Nephron (organoid): ENCODE data around the gene MLKL.

ENCODE experiments used
- H3K27ac Mint-ChIP-seq, 3 experiments: 2 replicates each; pipeline ENCODE4 v1.8.0; 2020; ENCODE audit warnings: mixed read lengths in 3 of 3, mild to moderate bottlenecking in 2 of 3, moderate library complexity in 1 of 3
- H3K27me3 Mint-ChIP-seq: 2 replicates; pipeline ENCODE4 v1.8.0; 2021; ENCODE audit warnings: low read depth, mild to moderate bottlenecking, moderate library complexity, mixed read lengths
- H3K36me3 Mint-ChIP-seq: 2 replicates; pipeline ENCODE4 v1.8.0; 2020; ENCODE audit warnings: low read depth, mixed read lengths
- H3K4me1 Mint-ChIP-seq: 2 replicates; pipeline ENCODE4 v1.8.0; 2020; ENCODE audit warnings: mixed read lengths
- H3K4me3 Mint-ChIP-seq, 3 experiments: 2 replicates each; pipeline ENCODE4 v1.8.0; 2020; ENCODE audit warnings: mild to moderate bottlenecking in 3 of 3, mixed read lengths in 3 of 3, moderate library complexity in 2 of 3
- H3K9me3 Mint-ChIP-seq: 2 replicates; pipeline ENCODE4 v1.8.0; 2020; ENCODE audit warnings: mixed read lengths
- CTCF ChIP-seq, 3 experiments: fragments of 200-600 bp; sonication (generic); IDR thresholded peaks; one replicate each; pipeline ENCODE4 v1.5.0; 2021; ENCODE audit warnings: antibody characterized with exemption in 3 of 3; ENCODE audit not compliant: unreplicated experiment in 3 of 3

Gene MLKL

GRCh38 chr16:74710401-74710800 lies 9.7 kb upstream of the MLKL start:
- no peak overlapping the region for H3K4me3 Mint-ChIP-seq
- no peaks in the 10 kb centered on the region for H3K9me3 Mint-ChIP-seq
- H3K4me1 Mint-ChIP-seq: no peaks in the 10 kb centered on the region
- H3K36me3 Mint-ChIP-seq: no peaks in the 10 kb centered on the region
- peaks cover 5% of the 10 kb centered on the region for H3K27me3 Mint-ChIP-seq
- no peak for TF ChIP-seq CTCF (IDR thresholded peaks at IDR 0.05; ENCODE audit: unreplicated experiment in 3 of 3)
- no peak overlapping the region for H3K27ac Mint-ChIP-seq

GRCh38 chr16:74709441-74709877 lies 8.8 kb upstream of the MLKL start:
- H3K36me3 Mint-ChIP-seq: no peaks in the 10 kb centered on the region
- H3K4me1 Mint-ChIP-seq: no peaks in the 10 kb centered on the region
- H3K27me3 Mint-ChIP-seq: peaks cover 5% of the 10 kb centered on the region
- no peak overlapping the region for H3K27ac Mint-ChIP-seq
- peak; percentile 93 to 99 (median 95) for TF ChIP-seq CTCF (IDR thresholded peaks at IDR 0.05; ENCODE audit: unreplicated experiment in 3 of 3)
- H3K4me3 Mint-ChIP-seq: no peak overlapping the region
- H3K9me3 Mint-ChIP-seq: no peaks in the 10 kb centered on the region

- no peak for TF ChIP-seq CTCF (IDR thresholded peaks at IDR 0.05; ENCODE audit: unreplicated experiment in 3 of 3)
- Mint-ChIP-seq H3K36me3 (no peaks in the 10 kb centered on the region), H3K4me1 (peaks cover 6% of the 10 kb centered on the region), H3K27me3 (peaks cover 4% of the 10 kb centered on the region), H3K9me3 (no peaks in the 10 kb centered on the region), H3K4me3 (peak overlapping the region in 2 of 3 experiments; percentile 57 to 76), H3K27ac (no peak overlapping the region)
These were observed 585 bp downstream of the MLKL start for GRCh38 chr16:74700116-74700437.

- Mint-ChIP-seq H3K4me1 (peaks cover 6% of the 10 kb centered on the region), H3K27me3 (peaks cover 4% of the 10 kb centered on the region), H3K9me3 (no peaks in the 10 kb centered on the region), H3K27ac (no peak overlapping the region), H3K4me3 (no peak overlapping the region), H3K36me3 (no peaks in the 10 kb centered on the region)
- no peak for TF ChIP-seq CTCF (IDR thresholded peaks at IDR 0.05; ENCODE audit: unreplicated experiment in 3 of 3)
These were observed 996 bp downstream of the MLKL start for GRCh38 chr16:74699666-74700065.

- no peaks in the 10 kb centered on the region for H3K9me3 Mint-ChIP-seq
- peaks cover 4% of the 10 kb centered on the region for H3K27me3 Mint-ChIP-seq
- H3K4me3 Mint-ChIP-seq: no peak overlapping the region
- no peaks in the 10 kb centered on the region for H3K36me3 Mint-ChIP-seq
- no peak for TF ChIP-seq CTCF (IDR thresholded peaks at IDR 0.05; ENCODE audit: unreplicated experiment in 3 of 3)
- H3K4me1 Mint-ChIP-seq: peaks cover 6% of the 10 kb centered on the region
- no peak overlapping the region for H3K27ac Mint-ChIP-seq
These were observed 2.4 kb downstream of the MLKL start for GRCh38 chr16:74698222-74698621.
